A549 (cell line): ENCODE data around the gene WNT6. TPM values are rescaled to one million over a fixed set of nuclear protein-coding genes. Genes with fewer than 3 reads are reported as not detected.

Source experiments
- ATAC-seq, 2 experiments: fragments of 200-7000 bp in 1 of 2; fragments of >200 bp in 1 of 2; cut with Nextera tagmentation in 1 of 2; cut with Tn5 transposase in 1 of 2; 3 replicates each; pipeline versions ENCODE4 v1.8.0 to v1.9.1; 2018 to 2020; ENCODE audit warnings: mild to moderate bottlenecking in 1 of 2, moderate library complexity in 1 of 2
- CTCF ChIA-PET: fragments of 300-600 bp; sonication (Branson Sonifier 250); formaldehyde crosslinking; extraction: SDS; loops from one replicate; lab custom pipeline; 2021; ENCODE audit warnings: antibody characterized with exemption, inconsistent platforms; lab: Yijun Ruan, JAX
- POLR2A ChIA-PET: fragments of 350-600 bp; formaldehyde crosslinking; extraction: SDS; loops from one replicate; lab custom pipeline; 2021; ENCODE audit warnings: antibody characterized with exemption, inconsistent platforms; lab: Yijun Ruan, JAX
- DNase-seq, 2 experiments: peaks; one replicate each; pipeline versions ENCODE4 v3.0.0 to v3.0.0-alpha.2; 2011 to 2016; ENCODE audit warnings: low read depth in 1 of 2, low spot score in 1 of 2
- FAIRE-seq: peaks from 2 replicates; lab custom pipeline; 2011; peaks lifted over from hg19 to GRCh38; lab: Jason Lieb, UNC
- H3K27ac ChIP-seq, 2 experiments: fragments of >200 bp; sonication (Bioruptor Twin); formaldehyde crosslinking; 3 replicates each; pipeline ENCODE4 v1.5.1; 2016 to 2017
- H3K4me1 ChIP-seq: fragments of >200 bp; sonication (Bioruptor Twin); formaldehyde crosslinking; 3 replicates; pipeline ENCODE4 v1.6.1; 2016
- H3K4me2 ChIP-seq: fragments of >200 bp; sonication (Bioruptor Twin); formaldehyde crosslinking; 3 replicates; pipeline ENCODE4 v1.6.1; 2016
- H3K4me3 ChIP-seq: fragments of >200 bp; sonication (Bioruptor Twin); formaldehyde crosslinking; 3 replicates; pipeline ENCODE4 v1.5.1; 2016
- H3K9me3 ChIP-seq: fragments of >200 bp; sonication (Bioruptor Twin); formaldehyde crosslinking; 3 replicates; pipeline ENCODE4 v1.6.1; 2016
- ATOH8 ChIP-seq: fragments of 250-450 bp; sonication (Bioruptor Pico); IDR thresholded peaks from 2 replicates; pipeline ENCODE4 v1.5.0; 2020; ENCODE audit warnings: low read depth, mild to moderate bottlenecking, moderate library complexity
- CHD2 ChIP-seq: fragments of 150-350 bp; IDR thresholded peaks from 2 replicates; pipeline ENCODE4 v1.6.1; 2014; ENCODE audit warnings: low read length; ENCODE audit not compliant: partially characterized antibody
- EHMT2 ChIP-seq: fragments of 200-600 bp; sonication (generic); IDR thresholded peaks from 2 replicates; pipeline ENCODE4 v1.6.1; 2016; ENCODE audit warnings: antibody characterized with exemption, low read depth, mild to moderate bottlenecking, moderate library complexity
- ELK1 ChIP-seq: fragments of 150-350 bp; IDR thresholded peaks from 2 replicates; pipeline ENCODE4 v1.6.1; 2014; ENCODE audit warnings: low read depth, mild to moderate bottlenecking, low read length
- EP300 ChIP-seq, 2 experiments: fragments of >200 bp; sonication (Bioruptor Twin); formaldehyde crosslinking; IDR thresholded peaks; 2 replicates in 1 of 2; 3 replicates in 1 of 2; pipeline ENCODE4 v1.6.1; 2016 to 2017
- FOSB ChIP-seq: fragments of 250-450 bp; sonication (Bioruptor Pico); IDR thresholded peaks from 2 replicates; pipeline ENCODE4 v1.5.0; 2020; ENCODE audit warnings: mild to moderate bottlenecking, moderate library complexity
- FOXS1 ChIP-seq: fragments of 250-450 bp; sonication (Bioruptor Pico); IDR thresholded peaks from 2 replicates; pipeline ENCODE4 v1.5.0; 2020; ENCODE audit warnings: mild to moderate bottlenecking, moderate library complexity
- HDAC2 ChIP-seq: fragments of 200-600 bp; sonication (generic); IDR thresholded peaks from 2 replicates; pipeline ENCODE4 v1.6.1; 2016
- HEYL ChIP-seq: fragments of 250-450 bp; sonication (Bioruptor Pico); IDR thresholded peaks from 2 replicates; pipeline ENCODE4 v1.8.0; 2021; ENCODE audit warnings: mild to moderate bottlenecking, moderate library complexity
- HOXA7 ChIP-seq: fragments of 250-450 bp; sonication (Bioruptor Pico); IDR thresholded peaks from 2 replicates; pipeline ENCODE4 v1.5.0; 2020; ENCODE audit warnings: mild to moderate bottlenecking, moderate library complexity
- JUN ChIP-seq, 2 experiments: fragments of >200 bp; sonication (Bioruptor Twin); formaldehyde crosslinking; IDR thresholded peaks; 2 replicates in 1 of 2; 3 replicates in 1 of 2; pipeline ENCODE4 v1.6.1; 2016 to 2017
- KDM5A ChIP-seq: fragments of 200-600 bp; sonication (generic); IDR thresholded peaks from 2 replicates; pipeline ENCODE4 v1.6.1; 2016; ENCODE audit warnings: antibody characterized with exemption, mild to moderate bottlenecking
- MAFK ChIP-seq: fragments of 450-650 bp; IDR thresholded peaks from 2 replicates; pipeline ENCODE4 v1.6.1; 2014; ENCODE audit not compliant: partially characterized antibody
- NFE2L2 ChIP-seq: fragments of 150-350 bp; conservative IDR thresholded peaks from 2 replicates; pipeline ENCODE4 v1.6.1; 2014; ENCODE audit warnings: low read length
- NR3C1 ChIP-seq: fragments of >200 bp; sonication (Bioruptor Twin); formaldehyde crosslinking; IDR thresholded peaks from 3 replicates; pipeline ENCODE4 v1.6.1; 2017
- PBX3 ChIP-seq: IDR thresholded peaks from 2 replicates; pipeline ENCODE4 v1.6.1; 2012
- POLR2A ChIP-seq: IDR thresholded peaks from 2 replicates; pipeline ENCODE4 v1.6.1; 2012; ENCODE audit warnings: mild to moderate bottlenecking, low read length
- RAD21 ChIP-seq, 2 experiments: fragments of >200 bp in 1 of 2; sonication (Bioruptor Twin) in 1 of 2; formaldehyde crosslinking in 1 of 2; IDR thresholded peaks in 1 of 2; conservative IDR thresholded peaks in 1 of 2; 2 replicates in 1 of 2; 3 replicates in 1 of 2; pipeline ENCODE4 v1.6.1; 2012 to 2018; ENCODE audit warnings: inconsistent platforms in 1 of 2
- RCOR1 ChIP-seq: fragments of 150-350 bp; IDR thresholded peaks from 2 replicates; pipeline ENCODE4 v1.6.1; 2014; ENCODE audit warnings: antibody characterized with exemption, low read length, low read depth
- RFX5 ChIP-seq: fragments of 450-650 bp; IDR thresholded peaks from 2 replicates; pipeline ENCODE4 v1.7.1; 2014; ENCODE audit warnings: antibody characterized with exemption, mild to moderate bottlenecking, moderate library complexity
- RNF2 ChIP-seq: fragments of 200-600 bp; sonication (generic); IDR thresholded peaks from 2 replicates; pipeline ENCODE4 v1.6.1; 2016; ENCODE audit warnings: low read depth, mild to moderate bottlenecking, antibody characterized with exemption, moderate library complexity, borderline replicate concordance
- TP53 ChIP-seq: fragments of 250-450 bp; sonication (Bioruptor Pico); IDR thresholded peaks from 2 replicates; pipeline ENCODE4 v1.5.0; 2021; ENCODE audit warnings: mild to moderate bottlenecking, moderate library complexity
- ZC3H11A ChIP-seq: fragments of 450-650 bp; IDR thresholded peaks from 2 replicates; pipeline ENCODE4 v1.6.1; 2014; ENCODE audit warnings: antibody characterized with exemption, mild to moderate bottlenecking
- ZSCAN20 ChIP-seq: fragments of 250-450 bp; sonication (Bioruptor Pico); IDR thresholded peaks from 2 replicates; pipeline ENCODE4 v1.8.0; 2022; ENCODE audit warnings: mild to moderate bottlenecking, moderate library complexity
- WGBS: methylation state at CpG from one replicate; pipeline ENCODE4 v1.1.6; 2017; ENCODE audit errors: missing lambda C conversion rate; 5-methylcytosine and 5-hydroxymethylcytosine counted together
- polyA plus RNA-seq, 4 experiments: library from polyadenylated mRNA; depleted of rRNA in 3 of 4; stranded (reverse); fragments of >200 nt; fragmentation: RNase III in 1 of 4; extraction: RNeasy Plus Mini Kit Qiagen cat#74134 plus additional on column Dnase treatment in 1 of 4; gene quantifications; 2 replicates in 3 of 4; 3 replicates in 1 of 4; pipeline ENCODE4 v1.2.3, GENCODE V29; 2011 to 2017

The WNT6 gene
- polyA plus RNA-seq, 2 of the 4 experiments (the other 2 are of a cell fraction) = 0.06 to 0.10 TPM

GRCh38 chr2:218816561-218817011 lies 43.0 kb upstream of the WNT6 start:
- Histone ChIP-seq H3K9me3 (no peaks in the 10 kb centered on the region), H3K4me2 (no peak overlapping the region), H3K27ac (no peak overlapping the region), H3K4me1 (no peaks in the 10 kb centered on the region), H3K4me3 (no peak overlapping the region)
- no peak for DNase-seq
- WGBS = 38% methylated on average over 2 of the region's 2 CpGs
- ChIA-PET POLR2A (no interaction called here), CTCF (interaction anchor here (0.9 to 2.2 kb wide), 4 partner anchors 13 to 36 kb away, joined by 3 to 7 read pairs (median 4); partner anchors contain the start of gene PRKAG3)
- ATAC-seq = no peak
- TF ChIP-seq RFX5 (no peak), FOXS1 (no peak), RCOR1 (no peak), HDAC2 (no peak)
- TF ChIP-seq, all 56 proteins: peak for 0
- no peak for FAIRE-seq

- TF ChIP-seq JUN (IDR thresholded peaks at IDR 0.05) = no peak
- no peak for TF ChIP-seq KDM5A
- no peak for TF ChIP-seq HOXA7 (CRISPR knock-in tag)
- no peak for TF ChIP-seq HEYL (CRISPR knock-in tag)
- TF ChIP-seq ATOH8 (CRISPR knock-in tag) = no peak
- no peak for TF ChIP-seq POLR2A
- TF ChIP-seq MAFK = no peak
- no peak for TF ChIP-seq CHD2
- no peak for TF ChIP-seq ZSCAN20 (CRISPR knock-in tag)
- no peak for TF ChIP-seq FOSB (CRISPR knock-in tag)
- TF ChIP-seq NFE2L2 = no peak
- no peak for TF ChIP-seq PBX3
- TF ChIP-seq ZC3H11A = no peak
- TF ChIP-seq NR3C1 = no peak
- TF ChIP-seq ELK1 = no peak
- ChIA-PET CTCF (interaction anchor here (2.2 kb wide), 1 partner anchor 29 kb away, joined by 7 read pairs; no protein-coding TSS in a partner anchor), POLR2A (no interaction called here)
- WGBS = 73% methylated on average over 7 of the region's 7 CpGs
- no peak overlapping the region for H3K4me2 ChIP-seq
- H3K9me3 ChIP-seq = no peaks in the 10 kb centered on the region
- no peak overlapping the region for H3K4me3 ChIP-seq
- no peak for DNase-seq
- FAIRE-seq = no peak
- H3K4me1 ChIP-seq = no peaks in the 10 kb centered on the region
- no peak overlapping the region for H3K27ac ChIP-seq
- ATAC-seq = no peak
Measured at GRCh38 chr2:218819093-218819492, 40.5 kb upstream of the WNT6 start.

- FAIRE-seq = no peak
- H3K4me3 ChIP-seq = no peak overlapping the region
Measured at GRCh38 chr2:218820746-218821369, 38.7 kb upstream of the WNT6 start.

More at GRCh38 chr2:218820746-218821369, 38.7 kb upstream of the WNT6 start:
- Histone ChIP-seq H3K4me1 (no peaks in the 10 kb centered on the region), H3K4me2 (no peak overlapping the region), H3K27ac (no peak overlapping the region), H3K9me3 (no peaks in the 10 kb centered on the region)
- ATAC-seq (peak in 1 of 2 experiments; percentile 17; a peak in 1 of 6 replicates), DNase-seq (no peak)
- ChIA-PET CTCF (interaction anchor here (0.8 to 2.3 kb wide), 3 partner anchors 27 to 48 kb away, joined by 3 to 6 read pairs (median 4); no protein-coding TSS in a partner anchor), POLR2A (no interaction called here)
- no peak for TF ChIP-seq NFE2L2
- no peak for TF ChIP-seq RNF2
- TF ChIP-seq TP53 = no peak
- no peak for TF ChIP-seq RFX5
- TF ChIP-seq EP300 (IDR thresholded peaks at IDR 0.05) = no peak
- TF ChIP-seq EHMT2 = no peak
- TF ChIP-seq FOXS1 = no peak
- no peak for TF ChIP-seq ZSCAN20 (CRISPR knock-in tag)
- no peak for TF ChIP-seq HEYL (CRISPR knock-in tag)
- no peak for TF ChIP-seq RAD21 (conservative IDR thresholded peaks at IDR 0.05 in 1 of 2, IDR thresholded peaks at IDR 0.05 in 1 of 2)
- WGBS = 73% methylated on average over 15 of the region's 15 CpGs
